SK-MEL-5 (cell line): ENCODE data around the gene RSPRY1. TPM values are rescaled to one million over a fixed set of nuclear protein-coding genes. Genes with fewer than 3 reads are reported as not detected.

Experiments
- DNase-seq: peaks from one replicate; pipeline ENCODE4 v3.0.0-alpha.2; 2016; ENCODE audit warnings: low read depth, low spot score
- in situ Hi-C: cut with HindIII; loops from 2 replicates; pipeline ENCODE4 v1.10.0; 2016; ENCODE audit warnings: low sequenced_read_pairs, high pct_unique_total_duplicates, low pct_unique_long_range_greater_than_20kb
- total RNA-seq: library from RNA; depleted of rRNA; stranded (reverse); fragments of >200 nt; shearing (Covaris generic); gene quantifications from 2 replicates; pipeline ENCODE4 v1.2.3, GENCODE V29; 2014

The RSPRY1 gene
- total RNA-seq, 1 experiment from 2014 or later = 19.9 TPM

DNA sequence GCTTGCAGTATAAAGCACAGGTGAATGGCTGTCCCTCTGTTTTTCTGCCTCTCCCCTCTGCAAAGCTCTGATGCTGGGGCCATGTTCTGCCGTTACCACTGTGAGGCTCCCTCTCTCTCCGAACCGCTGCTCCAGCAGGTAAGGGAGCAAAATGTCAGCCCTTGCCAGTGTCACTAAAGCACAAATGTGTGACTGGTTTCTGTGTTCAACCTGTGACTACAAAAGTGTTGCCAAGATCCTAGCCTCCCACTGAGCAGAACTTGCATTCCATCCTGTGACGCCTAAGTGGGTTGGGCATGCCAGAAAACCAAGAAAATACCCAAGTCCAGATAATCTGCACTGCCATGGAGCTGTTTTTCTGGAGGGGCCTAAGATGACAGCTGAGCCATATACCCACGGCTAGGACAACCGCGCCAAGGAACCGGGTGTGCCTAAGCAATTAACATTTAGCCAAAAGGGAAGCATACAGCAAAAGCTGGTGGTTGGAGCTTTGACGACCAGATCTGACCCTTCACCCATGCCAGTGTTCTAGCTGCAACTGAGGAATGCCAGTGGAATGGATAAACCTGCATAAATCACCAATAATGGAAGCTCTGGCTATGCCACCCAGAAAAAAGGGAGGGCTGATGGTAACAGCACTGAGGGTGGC lies 35.3 kb upstream of the RSPRY1 start:
- in situ Hi-C loops = no loop called here

DNA sequence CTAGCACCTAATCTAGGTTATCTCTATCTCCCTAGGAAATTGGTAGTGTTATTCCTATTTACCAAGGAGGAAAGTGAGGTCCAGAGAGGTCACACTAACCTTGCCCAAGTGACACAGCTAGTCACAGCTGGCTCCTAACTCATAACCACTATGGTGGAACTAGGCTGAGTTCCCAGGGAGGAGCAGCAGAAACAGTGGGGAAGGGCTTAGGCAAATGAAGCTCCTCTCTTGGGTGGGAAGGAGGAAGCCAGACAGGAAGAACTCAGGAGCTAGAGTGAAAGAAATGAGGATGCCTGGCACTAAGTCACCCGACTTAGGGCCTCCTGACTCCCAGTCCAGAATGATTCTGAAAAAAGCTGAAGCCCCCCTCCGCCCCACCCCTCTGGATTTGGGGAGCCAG lies 34.8 kb upstream of the RSPRY1 start:
- in situ Hi-C loops = no loop called here
- no peak for DNase-seq

More for the DNA sequence above, 35.3 kb upstream of the RSPRY1 start:
- no peak for DNase-seq

DNA sequence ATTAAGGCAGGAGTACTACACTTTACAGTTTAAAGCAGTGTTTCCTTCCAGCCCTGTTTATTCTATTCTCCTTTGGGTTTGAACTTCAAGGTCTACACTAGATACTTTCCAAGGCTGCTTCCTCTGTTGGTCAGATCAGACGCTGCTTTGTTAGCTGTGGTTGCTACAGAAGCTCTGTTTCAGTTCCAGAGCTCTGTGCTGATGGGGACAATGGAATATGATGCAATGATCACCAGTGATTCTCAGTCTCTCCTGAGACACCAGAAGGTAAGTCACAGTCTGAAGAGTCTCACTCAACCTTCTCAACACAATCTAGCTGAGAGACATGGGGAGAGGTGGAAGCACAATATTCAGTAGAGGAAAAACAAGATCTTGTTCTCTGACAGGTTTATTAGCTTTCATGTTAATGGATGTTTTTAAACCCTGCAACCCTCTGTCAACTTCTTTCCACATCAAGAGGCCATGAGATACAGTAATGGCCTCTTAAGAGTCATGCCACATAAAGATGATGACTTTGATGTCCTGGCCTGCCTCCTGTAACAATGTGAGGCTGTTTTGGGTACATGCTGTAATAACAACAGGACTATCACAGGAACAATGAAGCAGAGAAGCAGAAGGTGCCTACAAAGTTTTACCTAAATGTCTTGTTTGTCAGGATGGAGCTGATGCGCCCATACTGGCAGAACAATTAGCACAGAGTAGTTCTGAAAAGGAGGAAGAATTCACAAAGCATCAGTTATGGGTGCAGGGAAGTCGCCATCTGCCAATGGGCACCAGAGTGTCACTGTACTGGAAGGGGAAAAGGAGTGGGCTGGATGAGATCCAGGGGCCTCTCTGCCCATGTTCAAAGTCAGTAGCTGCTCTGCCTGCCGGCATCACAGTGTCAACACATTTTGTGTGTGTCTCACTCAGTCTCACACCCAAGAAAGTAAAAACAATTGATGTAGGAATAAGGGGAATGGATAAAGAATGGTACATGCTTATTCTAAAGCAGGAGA lies 33.7 kb upstream of the RSPRY1 start:
- in situ Hi-C loops = no loop called here
- DNase-seq = no peak

DNA sequence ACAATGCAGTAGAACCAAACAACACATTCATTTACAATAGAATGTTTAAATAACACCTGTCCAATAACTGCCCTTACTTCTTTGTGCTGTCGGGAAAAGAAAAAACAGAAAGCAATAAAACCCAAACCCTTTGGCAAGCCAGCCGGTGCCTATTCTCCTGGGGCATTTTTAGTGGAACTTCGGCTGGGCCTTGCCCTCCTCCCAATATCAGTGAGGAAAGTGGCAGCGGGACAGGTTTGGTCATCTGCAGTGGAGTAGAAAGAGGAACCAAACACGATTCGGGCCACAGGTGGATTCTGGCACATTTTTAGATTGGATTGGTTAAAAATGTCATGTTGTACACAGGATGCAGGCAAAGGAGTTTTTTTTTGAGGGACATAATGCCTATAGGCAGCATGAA lies 32.3 kb upstream of the RSPRY1 start:
- in situ Hi-C loops = no loop called here
- no peak for DNase-seq

DNA sequence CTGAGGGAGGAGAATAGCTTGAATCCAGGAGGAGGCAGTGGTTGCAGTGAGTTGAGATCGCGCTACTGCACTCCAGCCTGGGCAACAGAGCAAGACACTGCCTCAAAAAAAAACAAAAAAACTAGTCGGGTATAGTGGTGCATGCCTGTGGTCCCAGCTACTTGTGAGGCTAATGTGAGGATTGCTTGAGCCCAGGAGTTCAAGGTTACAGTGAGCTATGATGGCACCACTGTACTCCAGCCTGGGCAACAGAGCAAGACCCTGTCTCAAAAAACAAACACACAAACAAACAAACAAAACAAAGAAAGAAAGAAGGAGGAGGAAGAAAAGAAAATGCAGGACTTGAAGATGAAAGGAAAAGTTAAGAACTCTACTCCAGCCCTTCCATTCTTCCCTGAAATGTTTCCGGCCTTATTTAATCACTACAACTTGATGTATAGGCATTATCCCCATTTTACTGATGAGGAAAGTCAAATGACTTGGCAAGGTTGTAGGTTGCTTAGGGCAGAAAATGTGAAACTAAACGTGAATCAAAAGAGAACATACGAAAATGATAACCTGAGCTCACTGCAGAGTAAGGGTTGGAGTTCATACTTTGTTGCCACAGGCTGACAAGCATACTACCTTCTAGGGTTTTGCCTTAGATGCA lies 30.3 kb upstream of the RSPRY1 start:
- in situ Hi-C loops = no loop called here
- DNase-seq = no peak

DNA sequence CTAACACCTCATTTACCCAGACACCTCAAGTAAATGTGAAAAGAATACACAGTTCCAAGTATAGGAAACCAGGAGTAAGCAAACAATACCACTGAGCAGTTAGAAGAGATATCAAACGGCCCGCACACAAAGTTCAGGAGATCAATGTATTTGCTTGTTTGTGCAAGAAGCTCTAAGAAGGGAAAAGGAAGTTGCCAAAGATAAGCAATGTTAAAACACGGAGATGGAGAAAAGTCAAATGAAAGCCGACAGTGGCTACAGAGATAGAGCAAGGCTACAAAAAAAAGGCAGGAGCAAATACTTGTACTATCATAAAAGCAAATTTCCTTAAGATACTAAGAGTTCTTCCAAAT lies 29.8 kb upstream of the RSPRY1 start:
- no peak for DNase-seq
- in situ Hi-C loops = no loop called here

DNA sequence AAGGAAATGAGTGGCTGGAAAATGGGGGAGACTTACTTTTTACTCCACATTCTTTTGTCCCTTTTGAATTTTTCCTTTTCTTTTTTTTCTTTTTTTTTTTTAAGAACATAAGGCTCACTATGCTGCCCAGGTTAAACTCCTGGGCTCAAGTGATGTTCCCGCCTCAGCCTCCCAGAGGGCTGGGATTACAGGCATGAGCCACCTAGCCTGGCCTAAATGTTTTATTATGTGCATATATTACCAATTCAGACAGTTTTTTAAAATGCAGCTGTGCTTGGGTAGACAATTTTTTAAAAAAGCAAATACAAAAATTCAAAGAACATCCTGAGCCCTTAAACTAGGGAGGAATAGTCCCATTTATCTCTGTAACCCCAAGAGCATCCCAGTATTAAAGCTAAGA lies 28.6 kb upstream of the RSPRY1 start:
- no peak for DNase-seq
- in situ Hi-C loops = no loop called here

DNA sequence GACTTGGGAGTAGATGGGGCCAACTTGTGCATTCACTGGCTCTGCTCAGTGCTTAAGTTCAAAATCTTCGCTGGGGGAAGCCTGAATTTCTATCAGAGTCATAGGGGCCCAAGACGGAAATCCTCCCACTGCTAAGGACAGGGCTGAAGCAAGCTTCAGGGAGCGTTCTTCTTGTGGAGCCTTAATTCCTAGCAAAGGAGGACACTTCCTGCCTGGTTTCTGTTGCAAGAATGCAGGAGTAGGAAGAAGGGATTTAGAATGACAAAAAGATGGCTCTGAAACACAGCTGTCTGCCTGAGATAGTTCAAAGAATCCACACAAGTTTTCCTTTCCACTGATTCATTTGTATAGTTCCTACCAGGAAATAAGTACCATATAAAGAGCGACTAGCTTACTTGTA lies 26.7 kb upstream of the RSPRY1 start:
- in situ Hi-C loops = no loop called here
- no peak for DNase-seq

DNA sequence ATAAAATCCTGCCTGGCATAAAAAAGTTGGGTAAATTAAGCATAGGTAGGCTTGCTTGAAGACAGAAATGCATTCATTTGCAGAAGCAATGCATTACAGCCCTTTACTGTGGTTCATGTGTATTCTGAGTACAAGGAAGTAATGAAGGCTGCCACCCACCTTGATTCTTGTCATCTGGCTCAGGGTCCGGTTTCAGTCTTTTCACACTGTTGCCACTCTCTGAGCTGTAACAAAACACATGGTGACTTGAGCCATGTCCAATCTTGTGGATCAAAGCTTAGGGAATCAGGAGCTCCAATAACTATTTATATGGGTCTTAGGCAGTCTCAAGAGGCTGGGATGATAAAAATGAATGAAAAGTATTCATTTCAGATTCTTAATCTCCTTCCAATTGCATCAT lies 22.3 kb upstream of the RSPRY1 start:
- no peak for DNase-seq
- in situ Hi-C loops = no loop called here

DNA sequence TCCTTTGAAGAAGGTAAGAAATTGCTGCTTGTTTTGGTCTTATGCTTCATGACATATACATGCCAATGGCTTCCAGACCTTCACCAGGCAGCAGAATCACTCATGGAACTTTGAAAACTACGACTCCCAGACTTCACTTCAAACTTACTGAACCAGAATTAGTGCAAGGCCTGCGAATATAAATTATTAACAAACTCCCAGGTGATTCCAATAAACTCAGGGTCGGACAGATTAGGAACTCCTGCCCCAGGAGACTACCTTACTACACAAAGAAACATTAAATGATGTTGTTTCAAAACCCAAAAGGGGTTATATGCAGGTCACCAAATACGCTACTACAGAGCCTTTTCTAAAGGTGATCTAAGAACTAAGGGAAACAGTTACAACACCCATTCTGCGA lies 20.6 kb upstream of the RSPRY1 start:
- DNase-seq = no peak
- in situ Hi-C loops = no loop called here

DNA sequence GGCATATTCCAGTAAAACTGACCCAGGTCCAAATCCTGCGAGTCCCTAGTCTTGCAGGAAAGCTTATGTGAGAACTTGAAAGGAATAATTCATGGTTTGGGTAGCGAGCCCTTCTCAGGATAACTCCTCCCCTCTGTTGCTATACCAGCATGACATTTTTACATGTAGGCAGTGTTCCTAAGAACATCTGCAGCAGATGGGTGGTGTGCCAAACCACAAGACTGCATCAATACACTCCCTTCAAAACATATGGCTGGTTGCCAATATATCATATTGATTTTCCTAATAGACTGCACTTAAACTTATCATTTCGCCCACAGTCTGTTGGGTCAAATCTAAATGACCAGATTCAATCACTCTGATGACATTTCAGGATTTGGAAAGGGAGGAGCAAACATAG lies 20.2 kb upstream of the RSPRY1 start:
- in situ Hi-C loops = no loop called here

DNA sequence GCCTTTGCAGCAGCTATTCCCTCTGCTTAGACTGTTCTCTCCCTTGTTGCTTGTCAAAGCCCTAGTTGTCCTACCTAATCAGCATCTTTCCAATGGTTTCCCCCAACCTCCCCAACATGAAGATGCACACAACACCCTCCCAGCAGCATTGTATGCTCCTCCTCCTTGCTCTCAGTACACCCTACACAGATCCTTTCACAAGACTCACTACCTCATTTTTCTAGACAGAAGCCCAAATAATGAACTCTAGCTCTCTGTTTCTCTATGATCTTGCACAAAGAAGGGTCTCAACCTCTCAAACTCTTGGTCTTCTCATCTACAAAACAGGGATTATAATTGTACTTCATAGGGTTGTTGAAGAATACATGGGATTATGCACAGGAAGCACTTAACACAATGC lies 19.7 kb upstream of the RSPRY1 start:
- in situ Hi-C loops = no loop called here
- no peak for DNase-seq

More for the DNA sequence above, 20.2 kb upstream of the RSPRY1 start:
- peak; percentile 29 for DNase-seq

DNA sequence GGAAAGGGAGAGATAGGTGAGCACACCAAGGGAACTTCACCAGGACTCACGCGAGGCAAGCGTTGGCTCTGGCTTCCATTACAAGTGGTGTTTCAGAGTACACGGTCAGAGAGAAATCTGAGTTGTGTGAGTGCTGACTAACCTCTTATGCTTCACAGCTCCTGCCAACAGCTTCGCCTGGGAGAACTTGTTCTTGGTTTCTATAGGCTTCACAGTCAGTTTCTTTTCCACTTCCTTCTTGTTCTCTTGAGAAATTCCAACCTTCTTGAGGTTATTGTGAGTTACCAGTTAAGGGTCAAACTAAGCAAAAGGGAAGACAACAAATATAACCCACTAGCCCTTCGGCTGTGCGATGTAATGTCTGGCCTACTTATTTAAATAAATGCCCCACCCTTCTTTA lies 19.2 kb upstream of the RSPRY1 start:
- in situ Hi-C loops = no loop called here
- no peak for DNase-seq

DNA sequence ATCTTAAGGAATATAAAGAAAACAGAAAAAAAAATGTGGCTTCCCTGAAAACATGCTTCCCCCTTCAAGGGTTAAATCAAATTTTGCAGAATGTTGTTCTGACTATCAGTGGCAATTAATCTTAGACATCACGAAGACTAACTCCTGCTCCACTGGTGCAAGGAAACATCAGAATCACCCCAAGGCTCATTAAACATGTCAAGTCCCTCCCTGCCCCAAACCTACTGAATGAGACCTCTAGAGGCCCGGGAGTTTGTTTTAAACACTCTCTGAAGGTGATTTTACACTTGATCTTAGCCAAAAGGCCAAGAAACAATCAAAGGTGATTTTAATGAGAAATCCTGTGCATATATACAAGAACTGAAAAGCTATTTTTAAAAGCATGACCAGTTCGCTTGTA lies 18.6 kb upstream of the RSPRY1 start:
- in situ Hi-C loops = no loop called here
- DNase-seq = no peak

DNA sequence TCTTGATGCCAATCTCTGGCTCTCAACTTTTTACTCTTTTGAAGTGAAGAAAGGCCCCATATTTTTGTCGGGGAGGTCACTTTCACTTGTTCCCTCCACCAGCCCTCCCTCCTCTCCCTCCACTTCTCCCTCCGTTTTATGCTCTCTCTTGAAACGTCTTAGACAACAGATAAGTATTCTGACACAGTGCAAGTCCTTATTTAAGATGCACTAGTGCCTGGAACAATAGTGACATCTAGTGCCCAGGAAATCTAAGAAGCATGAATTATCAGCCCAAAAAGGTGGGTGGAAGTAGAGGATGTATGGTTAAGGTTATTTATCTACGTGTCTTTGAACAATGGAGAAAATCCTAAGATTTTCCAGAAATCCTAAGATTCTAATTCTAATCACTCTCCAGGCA lies 18.2 kb upstream of the RSPRY1 start:
- peak; percentile 67 for DNase-seq
- in situ Hi-C loops = no loop called here

DNA sequence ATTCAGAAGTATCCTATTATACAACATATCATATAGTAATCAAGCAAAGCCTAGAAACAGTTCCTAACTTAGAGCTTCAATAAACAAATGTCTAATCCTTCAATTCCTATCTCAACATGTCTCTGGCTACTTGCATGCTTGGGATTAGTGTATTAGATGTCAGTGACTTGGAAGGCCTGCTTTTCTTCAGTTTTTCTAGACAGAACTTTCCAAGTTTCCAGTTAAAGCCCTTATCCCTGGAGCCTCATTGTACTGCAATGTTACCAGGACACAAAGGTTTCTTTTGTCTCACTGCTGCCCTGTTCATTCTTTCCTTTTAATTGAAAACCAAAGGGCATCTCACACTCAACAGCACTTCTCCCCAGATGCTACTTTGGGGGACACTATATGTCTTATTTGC lies 16.8 kb upstream of the RSPRY1 start:
- in situ Hi-C loops = no loop called here
- DNase-seq = peak; percentile 43

DNA sequence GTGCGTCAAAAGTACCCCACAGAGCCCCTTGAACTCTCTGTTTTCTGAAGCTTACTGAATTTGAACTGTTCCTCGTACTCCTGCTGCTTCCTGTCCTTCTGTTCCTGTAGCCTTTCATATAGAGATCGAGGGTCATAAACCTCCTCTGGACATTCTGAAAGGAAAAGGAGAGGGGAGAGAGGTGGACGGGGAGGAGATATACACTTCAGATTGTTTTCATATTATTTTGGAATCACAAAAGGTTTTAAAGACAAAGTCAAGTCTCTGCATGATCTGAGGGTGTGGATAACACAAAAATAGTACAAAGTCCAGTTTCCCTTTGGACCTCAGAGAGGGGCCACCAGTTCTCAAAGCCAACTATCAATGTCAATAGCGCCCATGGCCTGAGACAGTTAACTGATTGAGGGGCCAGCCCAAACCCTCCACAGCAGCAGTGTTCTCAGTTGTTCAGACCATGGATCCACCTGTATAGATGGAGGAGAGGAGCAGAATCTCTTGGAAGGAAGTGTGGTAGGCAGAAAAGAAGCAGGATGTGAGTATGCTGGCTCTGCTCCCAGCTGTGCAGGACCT lies 13.3 kb upstream of the RSPRY1 start:
- in situ Hi-C loops = no loop called here

DNA sequence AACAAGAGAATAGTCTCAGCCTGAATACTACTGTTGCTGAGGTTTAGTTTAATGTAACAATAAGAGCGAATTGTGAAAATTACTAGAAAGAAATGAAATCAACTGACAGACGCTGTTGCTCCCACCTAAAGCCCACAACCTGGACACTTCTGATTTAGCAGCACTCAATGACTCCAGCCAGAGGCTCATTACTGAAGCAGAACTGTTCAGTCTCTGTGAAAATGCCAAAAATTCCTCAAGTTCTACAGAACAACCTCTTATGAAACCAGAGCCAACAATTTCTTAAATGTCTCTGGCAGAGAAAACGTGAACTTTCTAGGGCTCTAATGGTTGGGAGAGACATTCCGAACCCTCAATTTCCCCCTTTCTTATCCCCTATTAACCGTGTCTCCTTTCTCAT lies 10.2 kb upstream of the RSPRY1 start:
- in situ Hi-C loops = no loop called here
- DNase-seq = no peak

More for the DNA sequence above, 13.3 kb upstream of the RSPRY1 start:
- no peak for DNase-seq
